Medulla oblongata (tissue), 1 donor: Measurements from ENCODE around the gene RNF167.

Source experiments
- DNase-seq: peaks from one replicate; pipeline ENCODE4 v3.0.0-alpha.2; 2015; ENCODE audit errors: extremely low spot score

RNF167 gene

GRCh38 chr17:4953451-4953961 lies 13.4 kb downstream of the RNF167 start:
- DNase-seq, result no peak

GRCh38 chr17:4955091-4955490 lies 15.0 kb downstream of the RNF167 start:
- no peak for DNase-seq

GRCh38 chr17:4956493-4957061 lies 16.5 kb downstream of the RNF167 start:
- no peak for DNase-seq

DNA sequence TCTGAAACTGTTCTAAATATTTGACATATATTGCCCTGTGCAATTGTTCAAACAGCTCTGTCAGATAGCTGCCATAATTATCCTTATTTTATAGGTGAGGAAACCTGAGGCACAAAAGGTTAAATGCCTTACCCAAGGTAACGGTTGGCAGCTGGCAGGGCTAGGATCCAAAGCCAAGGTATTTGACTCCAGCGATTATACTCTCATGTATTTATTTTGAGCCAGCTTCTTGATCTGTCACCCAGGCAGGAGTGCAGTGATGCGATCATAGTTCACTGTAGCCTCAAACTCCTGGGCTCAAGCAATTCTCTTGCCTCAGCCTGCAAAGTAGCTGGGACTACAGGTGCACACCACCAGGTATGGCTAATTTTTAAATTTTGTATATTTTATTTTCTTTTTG lies 18.0 kb downstream of the RNF167 start:
- DNase-seq, result no peak

DNA sequence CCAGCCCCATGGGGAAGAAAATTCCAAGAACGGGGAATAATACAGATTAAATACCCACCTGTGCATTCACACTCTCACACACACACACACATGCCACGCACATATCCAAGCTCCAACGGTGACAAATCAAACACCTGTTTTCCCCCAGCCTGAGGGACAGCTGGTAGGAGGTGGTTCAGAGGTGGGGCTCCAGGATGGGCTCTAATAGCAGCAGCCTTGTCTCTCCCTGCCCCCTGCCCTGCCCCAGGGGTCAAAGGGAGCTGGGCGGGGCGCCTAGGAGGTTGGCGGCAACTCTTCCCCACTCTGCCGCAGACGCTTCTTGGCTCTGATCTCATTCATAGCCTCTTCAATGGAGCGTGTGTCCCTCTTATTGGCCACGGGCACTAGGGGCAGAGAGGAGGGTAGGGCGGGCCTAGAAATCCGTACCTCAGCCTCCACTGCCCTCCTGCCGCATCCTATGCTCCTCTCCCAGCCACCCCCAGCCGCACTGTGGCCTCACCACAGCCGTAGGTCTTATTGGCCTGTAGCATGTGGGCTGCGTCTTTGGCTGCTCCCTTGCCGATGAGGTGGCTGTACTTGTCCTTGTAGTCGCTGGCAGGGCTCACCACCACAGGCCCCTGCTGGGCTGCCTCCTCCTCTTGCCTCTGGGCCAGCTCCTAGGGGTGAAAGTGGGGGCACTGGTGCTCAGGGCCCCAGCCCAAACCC lies 19.3 kb downstream of the RNF167 start:
- DNase-seq, result no peak

DNA sequence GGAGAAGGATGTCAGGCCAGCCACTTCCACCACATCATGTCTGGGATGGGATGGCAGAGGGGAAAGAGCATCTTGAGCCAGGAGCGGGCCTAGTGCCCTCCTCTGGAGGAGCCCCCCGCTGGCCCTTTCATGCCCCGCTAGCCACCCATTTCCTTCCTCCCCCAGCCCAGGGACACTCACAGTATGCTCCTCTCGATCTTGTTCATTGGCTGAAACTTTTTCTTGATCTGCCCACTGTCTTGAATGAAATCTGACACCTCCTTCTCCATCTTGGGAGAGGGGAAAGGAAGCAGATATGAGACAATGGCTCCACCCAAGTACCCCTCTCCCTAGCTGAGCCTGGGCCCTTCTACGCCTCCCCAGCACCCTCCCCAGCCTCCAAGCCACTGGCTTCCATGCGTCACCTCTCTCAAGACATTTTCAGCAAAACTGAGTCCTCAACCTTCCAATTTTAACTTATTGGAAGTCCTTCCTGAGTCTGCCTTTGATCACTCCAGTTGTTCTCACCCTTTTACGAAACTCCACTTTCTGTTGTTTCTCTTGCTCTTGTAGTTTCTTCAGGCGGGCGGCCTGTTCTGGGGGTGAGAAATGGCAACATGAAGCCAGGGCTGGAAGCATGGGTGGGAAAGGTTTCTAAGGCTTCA lies 20.3 kb downstream of the RNF167 start:
- no peak for DNase-seq

DNA sequence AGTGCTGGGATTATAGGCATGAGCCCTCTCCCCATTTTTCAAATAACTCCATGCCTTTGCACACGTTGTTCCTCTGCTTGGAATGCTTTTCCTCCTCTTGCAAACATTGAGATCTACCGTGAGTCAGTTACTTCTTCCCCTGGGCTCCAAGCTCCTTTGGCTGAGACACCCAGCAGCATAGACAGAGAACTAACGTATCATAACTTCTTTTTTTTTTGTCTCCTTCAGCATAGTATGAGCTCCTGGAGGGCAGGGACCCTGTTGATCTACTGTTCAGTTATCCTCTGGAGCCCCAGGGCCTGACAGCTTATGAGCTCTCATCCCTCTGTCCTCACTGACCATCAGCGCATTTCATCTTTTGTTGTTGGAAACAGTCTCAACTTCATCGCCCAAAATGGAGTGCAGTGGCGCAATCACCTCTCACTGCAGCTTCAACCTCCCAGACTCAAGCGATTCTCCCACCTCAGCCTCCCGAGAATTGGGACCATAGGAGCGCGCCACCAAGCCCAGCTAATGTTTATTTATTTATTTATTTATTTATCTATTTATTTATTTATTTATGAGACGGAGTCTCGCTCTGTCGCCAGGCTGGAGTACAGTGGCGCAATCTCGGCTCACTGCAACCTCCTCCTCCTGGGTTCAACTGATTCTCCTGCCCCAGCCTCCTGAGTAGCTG lies 25.4 kb downstream of the RNF167 start:
- no peak for DNase-seq

DNA sequence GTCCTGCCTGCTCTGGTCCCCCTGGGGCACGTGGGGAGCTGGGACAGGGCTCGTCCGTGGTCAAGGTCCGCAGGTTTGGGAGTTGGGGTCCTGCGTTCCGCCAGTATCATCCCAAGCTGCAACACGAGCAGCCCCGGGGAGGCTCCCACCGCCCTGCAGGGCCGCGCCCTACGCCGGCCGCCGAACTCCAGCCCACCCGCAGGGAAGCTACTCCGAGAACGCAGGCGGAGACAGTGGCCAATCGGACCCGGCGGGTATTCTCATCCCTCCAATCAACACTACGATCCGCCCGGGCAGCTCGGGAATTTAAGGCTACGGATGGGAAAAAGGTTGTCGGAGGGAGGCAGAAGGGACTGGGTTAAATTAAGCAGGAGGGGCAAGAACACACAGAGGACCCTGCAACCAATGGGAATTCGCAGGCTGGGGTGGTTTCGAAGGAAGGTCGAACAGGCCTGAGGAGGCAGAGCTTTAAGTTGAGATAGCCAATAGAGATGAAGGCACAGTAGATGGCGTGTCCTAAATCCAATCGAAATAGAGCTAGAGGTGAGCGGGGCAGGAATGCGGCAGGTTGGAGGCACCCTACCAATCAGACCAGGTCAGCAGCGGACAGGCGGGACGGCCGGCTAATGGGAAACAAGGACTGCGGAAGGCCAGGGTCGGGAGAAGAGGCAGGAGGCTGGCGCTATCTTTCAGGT lies 26.9 kb downstream of the RNF167 start:
- DNase-seq, result peak; percentile 100

DNA sequence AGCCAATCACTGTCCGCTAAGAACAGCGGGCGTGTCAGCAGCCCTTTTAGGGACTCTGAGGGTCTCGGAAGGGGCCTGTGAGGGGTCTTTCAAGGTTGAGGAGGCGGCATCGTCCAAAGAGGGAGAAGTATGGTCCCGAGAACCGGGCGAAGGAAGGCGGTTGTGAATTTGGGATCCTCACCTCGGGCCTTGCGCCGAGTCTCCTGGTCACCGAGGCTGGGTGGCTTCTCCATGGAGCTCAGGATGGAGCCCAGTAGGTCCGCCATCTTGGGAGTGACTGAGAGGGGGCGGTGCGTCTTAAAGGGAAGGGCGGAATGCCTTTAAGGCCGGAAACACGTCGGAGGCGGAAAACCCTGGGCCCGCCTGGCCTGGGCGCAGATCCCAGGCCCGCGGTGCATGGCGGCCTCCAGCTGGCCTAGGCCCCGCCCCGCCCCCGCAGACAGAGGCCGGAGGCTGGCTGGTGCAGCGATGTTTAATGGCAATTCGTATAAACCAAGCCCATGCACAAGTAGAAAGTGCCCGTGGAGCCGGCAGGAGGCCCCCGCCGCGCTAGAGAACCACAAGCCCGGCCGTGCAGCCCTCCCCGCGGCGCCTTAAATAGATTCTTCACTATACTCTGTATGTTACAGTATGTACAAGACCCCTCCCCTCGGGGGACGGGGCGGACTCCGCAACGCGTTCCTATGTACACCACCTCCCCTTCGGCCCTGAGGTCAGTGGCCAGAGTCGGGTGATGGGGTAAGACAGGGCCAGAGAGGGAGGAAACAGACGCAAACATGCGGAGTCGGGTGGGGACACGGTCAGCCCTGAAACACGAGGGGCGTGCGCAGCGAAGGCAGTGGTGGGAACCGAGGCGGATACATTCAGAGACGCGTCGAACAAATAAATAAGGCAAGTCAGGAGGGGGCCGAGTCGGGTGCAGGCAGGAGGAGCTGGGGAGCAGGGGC lies 27.7 kb downstream of the RNF167 start, which contains the start of gene SPAG7:
Gene SPAG7 (minus strand): TSS at position 279 of the 947 bp plus-strand sequence. CDS start 13 bp downstream, at position 266.
- peak; percentile 98 for DNase-seq

DNA sequence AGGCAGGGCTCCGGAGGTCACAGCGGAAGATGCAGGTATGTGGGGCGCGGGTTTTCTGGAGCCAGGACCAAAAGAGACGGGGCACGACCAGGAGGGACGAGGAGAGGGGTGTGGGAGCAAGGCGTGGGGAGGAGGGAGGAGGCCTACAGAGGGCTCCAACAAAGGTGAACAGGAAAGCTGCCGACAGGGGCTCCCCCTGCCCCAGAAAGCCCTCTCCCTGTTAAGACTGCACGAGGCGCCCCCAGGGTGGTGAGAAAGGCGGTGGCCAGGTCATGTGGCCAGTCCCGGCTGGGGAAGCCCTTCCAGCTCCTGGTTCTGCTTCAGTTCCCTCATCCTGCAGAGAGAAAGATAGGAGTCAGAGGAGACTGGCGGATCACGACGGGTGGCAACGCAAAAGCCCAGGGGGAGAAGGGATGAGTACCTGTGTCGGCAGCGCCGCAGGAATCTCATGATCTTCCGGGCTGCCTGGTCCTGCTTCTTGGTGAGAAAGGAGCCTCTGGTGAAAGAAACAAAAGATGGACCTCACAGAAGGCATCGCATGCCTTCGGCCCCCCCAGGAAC lies 28.5 kb downstream of the RNF167 start:
- DNase-seq, result peak; percentile 22

DNA sequence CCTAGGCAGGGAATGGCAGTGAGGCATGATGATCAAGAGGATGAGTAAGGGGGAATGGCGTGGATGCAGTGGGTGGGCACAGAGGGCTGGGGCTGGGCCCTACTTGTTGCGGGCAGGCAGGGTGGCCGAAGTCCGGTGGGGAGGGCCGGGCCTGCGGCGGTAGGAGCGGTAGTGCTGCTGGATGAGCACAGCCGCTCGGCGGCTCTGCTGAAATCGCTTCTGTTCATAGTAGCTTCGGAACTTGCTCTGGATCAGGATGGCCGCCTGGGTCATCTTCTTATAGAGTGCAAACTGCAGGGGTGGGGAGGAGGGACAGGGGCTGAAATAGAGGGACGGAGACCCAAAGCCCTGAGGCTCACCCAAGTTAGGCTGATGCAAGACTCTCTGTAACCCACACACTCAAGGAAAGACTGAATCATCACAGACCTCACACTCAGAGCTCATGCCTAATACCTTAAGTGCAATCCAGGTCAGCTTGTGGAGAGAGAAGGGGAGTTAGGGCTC lies 29.0 kb downstream of the RNF167 start:
- no peak for DNase-seq

DNA sequence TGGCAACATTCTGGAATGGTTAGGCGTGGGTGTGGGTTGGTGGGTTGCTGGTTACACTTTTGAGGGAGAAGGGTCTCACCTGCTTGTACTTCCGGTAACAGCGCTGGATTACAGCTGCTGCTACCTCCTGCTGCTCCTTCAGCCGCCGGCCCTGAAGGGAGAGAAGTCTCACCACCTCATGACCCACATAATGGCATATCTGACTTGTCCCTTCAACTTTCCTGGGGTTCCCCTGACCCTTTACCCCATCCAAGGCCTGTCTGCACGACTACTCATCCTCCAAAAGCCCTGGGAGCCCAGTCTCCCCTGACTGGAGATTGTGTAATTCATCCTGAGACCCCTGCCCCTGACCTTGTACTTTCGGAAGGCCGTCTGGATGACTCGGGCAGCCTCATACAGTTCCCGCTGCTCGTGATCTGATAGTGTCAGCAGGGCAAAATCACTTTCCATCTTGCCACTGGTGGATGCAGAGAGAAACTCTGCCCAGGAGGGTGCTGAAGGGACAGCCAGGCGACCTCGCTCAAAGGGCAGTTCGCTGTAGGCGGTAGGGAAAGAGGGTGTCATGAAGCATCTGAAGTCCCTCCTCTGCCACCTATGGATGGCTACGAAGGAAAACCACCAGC lies 29.6 kb downstream of the RNF167 start:
- DNase-seq, result no peak

GRCh38 chr17:4970273-4970672 lies 30.2 kb downstream of the RNF167 start:
- no peak for DNase-seq

DNA sequence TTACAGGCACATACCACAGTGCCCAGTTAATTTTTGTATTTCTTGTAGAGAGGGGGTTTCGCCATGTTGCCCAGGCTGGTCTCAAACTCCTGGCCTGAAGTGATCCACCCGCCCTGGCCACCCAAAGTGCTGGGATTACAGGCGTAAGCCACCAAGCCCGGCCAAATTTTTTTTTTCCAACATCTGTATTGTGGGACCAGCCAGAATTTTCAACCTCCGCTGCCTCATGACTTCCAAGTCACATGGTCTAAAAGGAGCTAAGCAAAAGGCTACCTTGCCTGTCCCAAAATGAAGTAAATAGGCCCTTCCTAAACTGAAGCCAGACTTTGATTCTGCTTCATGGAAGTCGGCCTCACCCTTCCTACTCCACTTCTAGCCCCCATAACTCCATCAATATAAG lies 31.8 kb downstream of the RNF167 start:
- no peak for DNase-seq

GRCh38 chr17:4972322-4972721 lies 32.3 kb downstream of the RNF167 start:
- no peak for DNase-seq

GRCh38 chr17:4972752-4973151 lies 32.7 kb downstream of the RNF167 start:
- no peak for DNase-seq

- DNase-seq, result no peak
Observed at GRCh38 chr17:4973256-4974114, 33.4 kb downstream of the RNF167 start.

- no peak for DNase-seq
Observed at GRCh38 chr17:4974115-4974670, 34.1 kb downstream of the RNF167 start.
